ENCODE results near the gene KCNMA1.

DNA sequence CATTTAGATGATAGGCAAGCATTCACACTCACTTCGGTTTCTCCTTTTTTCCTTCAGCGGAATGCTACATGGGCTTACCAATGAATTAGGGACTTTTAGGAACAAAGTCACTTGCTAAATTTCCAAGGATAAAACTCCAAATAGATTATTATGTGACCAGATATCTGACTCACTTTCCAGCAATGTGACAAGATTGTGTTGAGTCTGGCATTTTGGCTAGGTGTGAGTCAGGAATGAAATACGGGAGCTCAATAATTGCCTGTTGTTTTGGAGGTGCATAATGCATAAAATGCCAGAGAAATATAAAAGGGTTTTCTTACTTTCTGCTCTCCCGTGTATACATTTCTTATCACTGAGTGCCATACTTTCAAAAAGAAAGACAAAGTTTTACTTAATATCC lies 721.1 kb downstream of the KCNMA1 start:
- TF ChIP-seq, protein P1, sequence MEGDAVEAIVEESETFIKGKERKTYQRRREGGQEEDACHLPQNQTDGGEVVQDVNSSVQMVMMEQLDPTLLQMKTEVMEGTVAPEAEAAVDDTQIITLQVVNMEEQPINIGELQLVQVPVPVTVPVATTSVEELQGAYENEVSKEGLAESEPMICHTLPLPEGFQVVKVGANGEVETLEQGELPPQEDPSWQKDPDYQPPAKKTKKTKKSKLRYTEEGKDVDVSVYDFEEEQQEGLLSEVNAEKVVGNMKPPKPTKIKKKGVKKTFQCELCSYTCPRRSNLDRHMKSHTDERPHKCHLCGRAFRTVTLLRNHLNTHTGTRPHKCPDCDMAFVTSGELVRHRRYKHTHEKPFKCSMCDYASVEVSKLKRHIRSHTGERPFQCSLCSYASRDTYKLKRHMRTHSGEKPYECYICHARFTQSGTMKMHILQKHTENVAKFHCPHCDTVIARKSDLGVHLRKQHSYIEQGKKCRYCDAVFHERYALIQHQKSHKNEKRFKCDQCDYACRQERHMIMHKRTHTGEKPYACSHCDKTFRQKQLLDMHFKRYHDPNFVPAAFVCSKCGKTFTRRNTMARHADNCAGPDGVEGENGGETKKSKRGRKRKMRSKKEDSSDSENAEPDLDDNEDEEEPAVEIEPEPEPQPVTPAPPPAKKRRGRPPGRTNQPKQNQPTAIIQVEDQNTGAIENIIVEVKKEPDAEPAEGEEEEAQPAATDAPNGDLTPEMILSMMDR (conservative IDR thresholded peaks at IDR 0.05; ENCODE audit: low read depth, low read length): no peak
- TF ChIP-seq EZH2 (IDR thresholded peaks at IDR 0.05; ENCODE audit: low read length, unreplicated experiment) (no peak), EZH2phosphoT487 (IDR thresholded peaks at IDR 0.05; ENCODE audit: borderline replicate concordance, low read length) (no peak)

Data from PC-3 (cell line).